CD4-positive, alpha-beta T cell (primary cell): ENCODE measurements around the gene PORCN. TPM values are rescaled to one million over a fixed set of nuclear protein-coding genes. Genes with fewer than 3 reads are reported as not detected.

ENCODE experiments used
- ATAC-seq: fragments of 200-7000 bp; cut with Tn5 transposase; one replicate; pipeline ENCODE4 v1.10.0; 2022; ENCODE audit warnings: mild to moderate bottlenecking; ENCODE audit not compliant: poor library complexity
- CTCF ChIA-PET: fragments of 350-600 bp; sonication (Branson Sonifier 250); formaldehyde crosslinking; loops from one replicate; lab custom pipeline; 2021; ENCODE audit warnings: antibody characterized with exemption, inconsistent platforms; lab: Charles Lee
- POLR2A ChIA-PET: fragments of 350-600 bp; sonication (Branson Sonifier 250); formaldehyde crosslinking; loops from one replicate; lab custom pipeline; 2021; ENCODE audit warnings: antibody characterized with exemption, inconsistent platforms; lab: Charles Lee
- DNase-seq, 14 experiments: peaks; one replicate each; pipeline ENCODE4 v3.0.0-alpha.2; 2013 to 2020; ENCODE audit warnings: mixed read lengths in 2 of 14
- H3K27ac ChIP-seq, 2 donors: one replicate each; pipeline versions ENCODE4 v1.5.1 to v1.7.0; 2013; ENCODE audit warnings: low read length in 2 of 2, low read depth in 1 of 2, mild to moderate bottlenecking in 1 of 2
- H3K27me3 ChIP-seq, 2 experiments: 1 replicate in 1 of 2; 2 replicates in 1 of 2; pipeline versions ENCODE4 v1.6.1 to v1.7.0; 2013; ENCODE audit warnings: low read length in 2 of 2, control low read depth in 1 of 2, mild to moderate bottlenecking in 1 of 2, moderate library complexity in 1 of 2; ENCODE audit not compliant: insufficient read depth in 2 of 2, control insufficient read depth in 1 of 2
- H3K36me3 ChIP-seq: one replicate; pipeline ENCODE4 v1.6.1; 2013; ENCODE audit warnings: low read length, control low read depth; ENCODE audit not compliant: insufficient read depth
- H3K4me1 ChIP-seq: one replicate; pipeline ENCODE4 v1.6.1; 2013; ENCODE audit warnings: low read length, control low read depth; ENCODE audit not compliant: insufficient read depth
- H3K4me3 ChIP-seq: one replicate; pipeline ENCODE4 v1.5.1; 2013; ENCODE audit warnings: mild to moderate bottlenecking, low read length, moderate library complexity
- H3K9me3 ChIP-seq, 2 experiments: 1 replicate in 1 of 2; 2 replicates in 1 of 2; pipeline versions ENCODE4 v1.6.1 to v1.7.0; 2013; ENCODE audit warnings: low read length in 2 of 2, mild to moderate bottlenecking in 2 of 2, control low read depth in 1 of 2, moderate library complexity in 1 of 2; ENCODE audit not compliant: control insufficient read depth in 1 of 2, insufficient read depth in 1 of 2
- H3K27ac Mint-ChIP-seq: one replicate; pipeline ENCODE4 v1.8.0; 2020; ENCODE audit warnings: mixed read lengths
- H3K27me3 Mint-ChIP-seq: one replicate; pipeline ENCODE4 v1.8.0; 2021; ENCODE audit warnings: mixed read lengths
- H3K36me3 Mint-ChIP-seq: one replicate; pipeline ENCODE4 v1.8.0; 2021; ENCODE audit warnings: low read depth, mixed read lengths
- H3K4me1 Mint-ChIP-seq: one replicate; pipeline ENCODE4 v1.8.0; 2021; ENCODE audit warnings: low read depth, mixed read lengths
- H3K4me3 Mint-ChIP-seq: one replicate; pipeline ENCODE4 v1.8.0; 2020; ENCODE audit warnings: mild to moderate bottlenecking, mixed read lengths
- H3K9me3 Mint-ChIP-seq: one replicate; pipeline ENCODE4 v1.8.0; 2020; ENCODE audit warnings: mixed read lengths
- CTCF ChIP-seq: fragments of 200-600 bp; IDR thresholded peaks from one replicate; pipeline ENCODE4 v1.8.0; 2022; ENCODE audit warnings: antibody characterized with exemption, mild to moderate bottlenecking
- intact Hi-C, 2 experiments: fragments of 100-400 bp; cut with DNase I in 1 of 2; cut with micrococcal nuclease in 1 of 2; formaldehyde crosslinking; loops; one replicate each; pipeline versions ENCODE4 v1.15.1 to v1.9.0; 2023 to 2025; cut with DNase I, micrococcal nuclease
- total RNA-seq, 174 experiments: library from RNA in 2 of 174; stranded (reverse) in 2 of 174; gene quantifications; one replicate each; pipeline ENCODE4 v1.2.3 and lab custom pipeline; 2021 to 2026

The PORCN gene
- total RNA-seq, 2 experiments from 2014 or later = 12.0 to 14.1 TPM

DNA sequence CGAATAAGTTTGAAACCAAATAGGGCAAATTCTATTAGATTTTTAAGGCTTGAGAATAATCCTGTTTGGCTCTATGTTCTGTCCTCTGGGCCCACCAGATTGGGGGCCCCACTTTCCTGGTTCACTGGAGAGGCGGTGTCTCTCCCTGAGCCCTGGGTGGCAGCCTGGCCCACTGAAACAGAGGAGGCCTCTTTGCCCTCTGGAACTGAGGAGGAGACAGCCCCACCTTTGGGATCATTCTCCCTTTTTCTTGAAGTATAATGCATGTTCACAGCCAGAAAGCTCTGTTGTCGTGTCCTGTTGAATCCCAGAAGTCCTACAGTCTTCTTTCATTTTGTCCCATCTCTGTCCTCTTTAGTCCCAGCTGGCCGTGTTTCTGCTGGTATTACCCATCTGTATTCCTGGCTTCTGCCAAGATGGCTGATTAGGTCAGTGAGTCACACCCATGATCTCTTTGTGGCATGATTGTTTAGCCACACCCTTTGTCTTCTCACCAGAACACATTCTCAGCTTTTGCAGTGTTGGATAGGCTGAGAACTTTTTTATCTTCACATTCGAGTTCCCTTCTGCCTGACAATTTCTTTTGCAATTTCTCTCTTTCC lies 22.7 kb downstream of the PORCN start:
- Histone ChIP-seq H3K4me3 (no peak overlapping the region), H3K4me1 (peaks cover 7% of the 10 kb centered on the region), H3K27ac (peak overlapping the region in 1 of 2 donors; percentile 40), H3K9me3 (no peaks in the 10 kb centered on the region), H3K36me3 (peaks cover 21% of the 10 kb centered on the region), H3K27me3 (no peaks in the 10 kb centered on the region)
- Mint-ChIP-seq H3K4me3 (no peak overlapping the region), H3K4me1 (peaks cover 3% of the 10 kb centered on the region), H3K27me3 (no peaks in the 10 kb centered on the region), H3K36me3 (peaks cover 14% of the 10 kb centered on the region), H3K27ac (peak overlapping the region; percentile 2), H3K9me3 (no peaks in the 10 kb centered on the region)
- CTCF ChIA-PET = no interaction called here
- POLR2A ChIA-PET = interaction anchor here (1.1 kb wide), 1 partner anchor 463 kb away, joined by 3 read pairs; no protein-coding TSS in a partner anchor
- intact Hi-C loops = no loop called here
- no peak for TF ChIP-seq CTCF
- no peak for ATAC-seq
- DNase-seq = peak in 2 of 14 experiments; percentile 23 to 50

- no peak overlapping the region for H3K4me3 ChIP-seq
- no peaks in the 10 kb centered on the region for H3K27me3 Mint-ChIP-seq
- POLR2A ChIA-PET = no interaction called here
- ATAC-seq (no peak), DNase-seq (no peak)
- no peaks in the 10 kb centered on the region for H3K4me1 Mint-ChIP-seq
- no peak for TF ChIP-seq CTCF
- H3K9me3 Mint-ChIP-seq = no peaks in the 10 kb centered on the region
- CTCF ChIA-PET = no interaction called here
- no peak overlapping the region for H3K4me3 Mint-ChIP-seq
- peaks cover 14% of the 10 kb centered on the region for H3K36me3 ChIP-seq
- H3K9me3 ChIP-seq = no peaks in the 10 kb centered on the region
- H3K4me1 ChIP-seq = peaks cover 7% of the 10 kb centered on the region
- intact Hi-C loops = no loop called here
- no peak overlapping the region for H3K27ac ChIP-seq
- H3K27ac Mint-ChIP-seq = no peak overlapping the region
- H3K36me3 Mint-ChIP-seq = peaks cover 8% of the 10 kb centered on the region
- H3K27me3 ChIP-seq = no peaks in the 10 kb centered on the region
These were observed 23.4 kb downstream of the PORCN start for GRCh38 chrX:48532161-48532560.

GRCh38 chrX:48533165-48533564 lies 24.4 kb downstream of the PORCN start:
- H3K9me3 Mint-ChIP-seq = no peaks in the 10 kb centered on the region
- H3K27ac ChIP-seq = no peak overlapping the region
- no peak overlapping the region for H3K4me3 Mint-ChIP-seq
- ATAC-seq (no peak), DNase-seq (no peak)
- no peaks in the 10 kb centered on the region for H3K9me3 ChIP-seq
- TF ChIP-seq CTCF = no peak
- no peak overlapping the region for H3K4me3 ChIP-seq
- H3K27ac Mint-ChIP-seq = no peak overlapping the region
- H3K36me3 ChIP-seq = peaks cover 4% of the 10 kb centered on the region
- peaks cover 7% of the 10 kb centered on the region for H3K4me1 ChIP-seq
- no peaks in the 10 kb centered on the region for H3K27me3 ChIP-seq
- no peaks in the 10 kb centered on the region for H3K27me3 Mint-ChIP-seq
- no peaks in the 10 kb centered on the region for H3K4me1 Mint-ChIP-seq
- ChIA-PET POLR2A (no interaction called here), CTCF (no interaction called here)
- H3K36me3 Mint-ChIP-seq = peaks cover 8% of the 10 kb centered on the region
- intact Hi-C loops = loop anchor here in 1 of 2 experiments (1.0 kb wide), 1 partner anchor 10 kb away; no protein-coding TSS in a partner anchor
